Keratinocyte (primary cell): ENCODE results near the gene PIGT. TPM values are rescaled to one million over a fixed set of nuclear protein-coding genes. Genes with fewer than 3 reads are reported as not detected.

Experiments used
- DNase-seq: peaks from one replicate; pipeline ENCODE4 v3.0.0-alpha.2; 2011; ENCODE audit warnings: low read depth, missing footprints, low spot score
- FAIRE-seq: peaks from 2 replicates; lab custom pipeline; 2011; peaks lifted over from hg19 to GRCh38; lab: Jason Lieb, UNC
- H2AFZ ChIP-seq: 2 replicates; pipeline ENCODE4 v1.6.0; 2012; ENCODE audit warnings: low read length, control low read depth, inconsistent platforms; ENCODE audit not compliant: control insufficient read depth
- H3K27ac ChIP-seq: 2 replicates; pipeline ENCODE4 v1.5.1; 2011; ENCODE audit warnings: low read length; ENCODE audit not compliant: control insufficient read depth, insufficient read depth
- H3K27me3 ChIP-seq: 3 replicates; pipeline ENCODE4 v1.6.0; 2011; ENCODE audit warnings: low read length; ENCODE audit not compliant: control insufficient read depth, insufficient read depth; ENCODE audit errors: extremely low read depth
- H3K36me3 ChIP-seq, 2 experiments: 2 replicates in 1 of 2; 3 replicates in 1 of 2; pipeline ENCODE4 v1.5.1; 2011; ENCODE audit warnings: low read length in 2 of 2, mild to moderate bottlenecking in 1 of 2; ENCODE audit not compliant: control insufficient read depth in 2 of 2, insufficient read depth in 2 of 2; ENCODE audit errors: extremely low read depth in 1 of 2
- H3K4me1 ChIP-seq: 3 replicates; pipeline ENCODE4 v1.5.1; 2011; ENCODE audit warnings: low read length; ENCODE audit not compliant: control insufficient read depth, insufficient read depth; ENCODE audit errors: extremely low read depth
- H3K4me2 ChIP-seq: 3 replicates; pipeline ENCODE4 v1.6.0; 2011; ENCODE audit warnings: low read depth, low read length; ENCODE audit not compliant: control insufficient read depth, insufficient read depth; ENCODE audit errors: extremely low read depth
- H3K4me3 ChIP-seq, 3 experiments: fragments of 200-600 bp in 1 of 3; sonication (generic) in 1 of 3; 2 replicates in 2 of 3; 3 replicates in 1 of 3; pipeline ENCODE4 v1.5.1; 2011 to 2016; ENCODE audit warnings: low read length in 3 of 3, mild to moderate bottlenecking in 3 of 3, control low read depth in 2 of 3, inconsistent platforms in 1 of 3, low read depth in 1 of 3, mixed read lengths in 1 of 3, mixed run types in 1 of 3, moderate library complexity in 1 of 3; ENCODE audit not compliant: control insufficient read depth in 2 of 3, insufficient read depth in 2 of 3; ENCODE audit errors: extremely low read depth in 1 of 3
- H3K79me2 ChIP-seq: 2 replicates; pipeline ENCODE4 v1.6.0; 2012; ENCODE audit warnings: low read length; ENCODE audit not compliant: control insufficient read depth, insufficient read depth
- H3K9ac ChIP-seq: 3 replicates; pipeline ENCODE4 v1.6.0; 2011; ENCODE audit warnings: low read length; ENCODE audit not compliant: control insufficient read depth, insufficient read depth; ENCODE audit errors: extremely low read depth
- H3K9me1 ChIP-seq: 3 replicates; pipeline ENCODE4 v1.6.0; 2011; ENCODE audit warnings: low read length; ENCODE audit not compliant: control insufficient read depth, insufficient read depth; ENCODE audit errors: extremely low read depth
- H3K9me3 ChIP-seq: 2 replicates; pipeline ENCODE4 v1.5.1; 2012; ENCODE audit warnings: low read depth, low read length; ENCODE audit not compliant: control insufficient read depth
- H4K20me1 ChIP-seq: 3 replicates; pipeline ENCODE4 v1.6.0; 2011; ENCODE audit warnings: low read length; ENCODE audit not compliant: control insufficient read depth, insufficient read depth; ENCODE audit errors: extremely low read depth
- EZH2 ChIP-seq: IDR thresholded peaks from one replicate; pipeline ENCODE4 v1.6.1; 2012; ENCODE audit warnings: inconsistent platforms, mild to moderate bottlenecking, low read length, moderate library complexity
- dilution Hi-C: fragments of 300-500 bp; cut with MboI; formaldehyde crosslinking; loops from one replicate; pipeline ENCODE4 v1.7.0; 2020; ENCODE audit warnings: low sequenced_read_pairs; ENCODE audit not compliant: extremely low pct_ligation_motif_present
- polyA plus RNA-seq, 5 experiments: library from polyadenylated mRNA; depleted of rRNA in 3 of 5; stranded (reverse) in 3 of 5; stranded (forward) in 1 of 5; unstranded in 1 of 5; fragments of >200 nt; gene quantifications; 1 replicate in 1 of 5; 2 replicates in 3 of 5; 3 replicates in 1 of 5; pipeline versions ENCODE4 v1.2.1 to v1.2.3, GENCODE V29; 2011 to 2012; ENCODE audit warnings: missing spikeins in 2 of 5, low read depth in 1 of 5, low replicate concordance in 1 of 5
- TF ChIP-seq, protein P1 (sequence below), 3 experiments: IDR thresholded peaks in 1 of 3; conservative IDR thresholded peaks in 1 of 3; optimal IDR thresholded peaks in 1 of 3; 2 replicates in 2 of 3; 3 replicates in 1 of 3; pipeline versions ENCODE3 to v1.5.1; 2011; ENCODE audit warnings: low read length in 3 of 3, mild to moderate bottlenecking in 3 of 3, moderate library complexity in 2 of 3, control low read depth in 1 of 3, inconsistent platforms in 1 of 3; ENCODE audit not compliant: insufficient read depth in 2 of 3; ENCODE audit errors: extremely low read depth in 1 of 3

PIGT gene
- polyA plus RNA-seq, 1 donor (not counting 4 experiments of a cell fraction or from before 2014, with no cell fraction given), result 26.5 TPM

DNA sequence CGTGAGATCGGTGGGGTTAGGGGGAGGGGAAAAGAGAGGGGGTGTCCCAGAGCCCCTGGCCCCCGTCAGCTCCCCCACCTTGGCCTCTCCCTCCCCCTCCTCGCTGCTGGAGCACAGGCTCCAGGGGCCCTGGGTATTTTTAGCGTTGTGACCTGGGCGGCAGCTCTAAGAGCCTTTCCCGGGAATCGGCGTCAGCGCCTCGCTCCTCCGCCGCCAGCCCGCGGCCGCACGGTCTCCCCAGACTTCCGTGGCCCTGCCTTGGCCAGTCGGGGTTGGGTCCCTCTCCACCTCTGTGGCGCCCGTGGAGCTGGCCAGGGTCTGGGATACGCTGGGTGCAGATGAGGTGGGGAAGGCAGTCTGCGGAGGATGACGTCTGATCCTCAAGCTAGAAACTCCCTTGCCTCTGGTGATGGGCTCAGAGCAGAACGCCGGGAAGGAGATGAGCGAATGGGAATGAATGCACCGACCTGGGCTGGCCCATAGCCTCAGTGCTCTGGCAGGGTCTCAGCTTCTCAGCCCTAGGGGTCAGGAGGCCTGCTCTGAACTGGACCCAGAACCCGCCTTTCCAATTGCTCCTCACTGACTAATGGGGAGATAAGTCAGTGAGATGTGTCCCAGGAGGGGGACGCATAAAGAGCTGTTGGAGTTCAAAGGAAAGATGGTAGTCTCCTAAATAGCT, 8.7 kb upstream of the PIGT start:
- H3K9me3 ChIP-seq, result no peaks in the 10 kb centered on the region
- H3K79me2 ChIP-seq, result no peaks in the 10 kb centered on the region
- peaks cover 2% of the 10 kb centered on the region for H3K9me1 ChIP-seq
- TF ChIP-seq, protein P1, sequence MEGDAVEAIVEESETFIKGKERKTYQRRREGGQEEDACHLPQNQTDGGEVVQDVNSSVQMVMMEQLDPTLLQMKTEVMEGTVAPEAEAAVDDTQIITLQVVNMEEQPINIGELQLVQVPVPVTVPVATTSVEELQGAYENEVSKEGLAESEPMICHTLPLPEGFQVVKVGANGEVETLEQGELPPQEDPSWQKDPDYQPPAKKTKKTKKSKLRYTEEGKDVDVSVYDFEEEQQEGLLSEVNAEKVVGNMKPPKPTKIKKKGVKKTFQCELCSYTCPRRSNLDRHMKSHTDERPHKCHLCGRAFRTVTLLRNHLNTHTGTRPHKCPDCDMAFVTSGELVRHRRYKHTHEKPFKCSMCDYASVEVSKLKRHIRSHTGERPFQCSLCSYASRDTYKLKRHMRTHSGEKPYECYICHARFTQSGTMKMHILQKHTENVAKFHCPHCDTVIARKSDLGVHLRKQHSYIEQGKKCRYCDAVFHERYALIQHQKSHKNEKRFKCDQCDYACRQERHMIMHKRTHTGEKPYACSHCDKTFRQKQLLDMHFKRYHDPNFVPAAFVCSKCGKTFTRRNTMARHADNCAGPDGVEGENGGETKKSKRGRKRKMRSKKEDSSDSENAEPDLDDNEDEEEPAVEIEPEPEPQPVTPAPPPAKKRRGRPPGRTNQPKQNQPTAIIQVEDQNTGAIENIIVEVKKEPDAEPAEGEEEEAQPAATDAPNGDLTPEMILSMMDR (optimal IDR thresholded peaks at IDR 0.05 in 1 of 3, IDR thresholded peaks at IDR 0.05 in 1 of 3, conservative IDR thresholded peaks at IDR 0.05 in 1 of 3; ENCODE audit: extremely low read depth in 1 of 3, insufficient read depth in 2 of 3, low read length in 3 of 3), result no peak
- TF ChIP-seq EZH2, result no peak
- H3K4me3 ChIP-seq, result peak overlapping the region; percentile 72 to 86 (median 79)
- FAIRE-seq (no peak), DNase-seq (no peak)
- peaks cover 5 to 10% of the 10 kb centered on the region in 2 experiments for H3K36me3 ChIP-seq
- dilution Hi-C loops, result no loop called here
- H3K9ac ChIP-seq, result peak overlapping the region; percentile 77
- no peaks in the 10 kb centered on the region for H4K20me1 ChIP-seq
- H2AFZ ChIP-seq, result peak overlapping the region; percentile 84
- peak overlapping the region; percentile 86 for H3K4me2 ChIP-seq
- peak overlapping the region; percentile 43 for H3K27ac ChIP-seq
- H3K4me1 ChIP-seq, result peaks cover 4% of the 10 kb centered on the region
- H3K27me3 ChIP-seq, result peaks cover 8% of the 10 kb centered on the region

DNA sequence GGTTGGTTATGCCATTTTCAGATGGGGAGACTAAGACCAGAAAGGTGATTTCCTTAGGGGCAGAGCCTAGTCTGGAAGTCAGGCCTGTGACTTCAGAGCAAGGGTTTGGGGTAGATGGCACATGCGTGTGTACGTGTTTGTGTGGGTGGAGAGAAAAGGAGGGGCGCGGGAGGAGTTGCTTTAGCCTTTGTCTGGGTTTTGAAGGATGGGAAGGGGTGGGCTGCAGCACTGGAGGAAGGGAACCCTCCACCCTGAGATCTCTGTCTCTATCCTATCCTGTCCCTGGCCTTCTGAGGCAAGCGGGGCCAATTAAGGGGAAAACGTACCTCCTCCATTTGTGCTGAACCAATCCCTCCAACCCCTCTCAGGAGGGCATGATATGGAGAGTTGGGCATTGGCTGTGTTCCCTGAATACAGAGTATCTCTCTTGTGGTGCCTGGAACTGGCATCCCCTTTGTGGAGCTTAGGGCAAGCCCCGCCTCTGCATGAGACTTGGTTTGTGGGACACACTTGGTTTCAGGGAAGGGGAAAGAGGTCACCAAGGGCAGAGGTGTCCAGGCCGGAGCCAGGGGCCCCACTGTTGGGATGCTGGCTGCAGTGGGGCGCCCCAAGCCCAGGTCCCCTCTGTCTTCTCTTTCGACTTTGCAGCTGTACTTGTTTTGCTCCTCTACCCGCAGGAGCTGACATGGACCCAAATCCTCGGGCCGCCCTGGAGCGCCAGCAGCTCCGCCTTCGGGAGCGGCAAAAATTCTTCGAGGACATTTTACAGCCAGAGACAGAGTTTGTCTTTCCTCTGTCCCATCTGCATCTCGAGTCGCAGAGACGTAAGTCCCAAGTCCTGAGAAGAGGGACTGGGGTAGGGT, 7.9 kb upstream of the PIGT start, which contains the start of gene DBNDD2:
Gene DBNDD2, plus strand, starts transcription at position 507 of the 863 bp plus-strand sequence. Its CDS starts 179 bp downstream, at position 686.
- DNase-seq, result no peak
- dilution Hi-C loops, result no loop called here
- FAIRE-seq, result no peak
- no peaks in the 10 kb centered on the region for H3K79me2 ChIP-seq
- H3K4me1 ChIP-seq, result peaks cover 4% of the 10 kb centered on the region
- peak within 1 kb of the TSS; percentile 86 for H3K4me2 ChIP-seq
- H3K9me1 ChIP-seq, result peaks cover 2% of the 10 kb centered on the region
- no peaks in the 10 kb centered on the region for H3K9me3 ChIP-seq
- H3K27me3 ChIP-seq, result peaks cover 8% of the 10 kb centered on the region
- H3K4me3 ChIP-seq, result peak within 1 kb of the TSS; percentile 72 to 86 (median 79)
- H2AFZ ChIP-seq, result peak within 1 kb of the TSS; percentile 84
- H3K27ac ChIP-seq, result peak within 1 kb of the TSS; percentile 43
- H3K36me3 ChIP-seq, result peaks cover 5 to 10% of the 10 kb centered on the region in 2 experiments
- H4K20me1 ChIP-seq, result no peaks in the 10 kb centered on the region
- TF ChIP-seq EZH2, result no peak
- TF ChIP-seq, protein P1 (optimal IDR thresholded peaks at IDR 0.05 in 1 of 3, IDR thresholded peaks at IDR 0.05 in 1 of 3, conservative IDR thresholded peaks at IDR 0.05 in 1 of 3; ENCODE audit: extremely low read depth in 1 of 3, insufficient read depth in 2 of 3, low read length in 3 of 3), result no peak
- peak within 1 kb of the TSS; percentile 77 for H3K9ac ChIP-seq
